Fibroblast of skin of scalp (primary cell): Measurements from ENCODE around the gene HECA. TPM values are rescaled to one million over a fixed set of nuclear protein-coding genes. Genes with fewer than 3 reads are reported as not detected.
"Not testable (repeated sequence)": the region's sequence is repeated elsewhere in the genome, so short reads cannot be mapped to it uniquely, and the experiment has no call there.

Experiments used
- DNase-seq: peaks from one replicate; pipeline ENCODE4 v3.0.0-alpha.2; 2013
- polyA plus RNA-seq, 2 experiments: library from polyadenylated mRNA; unstranded; fragments of 120-200 nt; gene quantifications; one replicate each; pipeline ENCODE4 v1.2.1, GENCODE V29; 2013; ENCODE audit not compliant: insufficient read length in 2 of 2

Gene HECA, protein sequence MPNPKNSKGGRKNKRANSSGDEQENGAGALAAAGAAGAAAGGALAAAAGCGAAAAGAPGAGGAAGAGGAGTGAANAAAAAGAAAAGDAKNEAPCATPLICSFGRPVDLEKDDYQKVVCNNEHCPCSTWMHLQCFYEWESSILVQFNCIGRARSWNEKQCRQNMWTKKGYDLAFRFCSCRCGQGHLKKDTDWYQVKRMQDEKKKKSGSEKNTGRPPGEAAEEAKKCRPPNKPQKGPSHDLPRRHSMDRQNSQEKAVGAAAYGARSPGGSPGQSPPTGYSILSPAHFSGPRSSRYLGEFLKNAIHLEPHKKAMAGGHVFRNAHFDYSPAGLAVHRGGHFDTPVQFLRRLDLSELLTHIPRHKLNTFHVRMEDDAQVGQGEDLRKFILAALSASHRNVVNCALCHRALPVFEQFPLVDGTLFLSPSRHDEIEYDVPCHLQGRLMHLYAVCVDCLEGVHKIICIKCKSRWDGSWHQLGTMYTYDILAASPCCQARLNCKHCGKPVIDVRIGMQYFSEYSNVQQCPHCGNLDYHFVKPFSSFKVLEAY
- polyA plus RNA-seq (2013, experiment 1 of 2; ENCODE audit: insufficient read length), result 11.3 TPM
- polyA plus RNA-seq (2013, experiment 2 of 2; ENCODE audit: insufficient read length), result 13.4 TPM

DNA sequence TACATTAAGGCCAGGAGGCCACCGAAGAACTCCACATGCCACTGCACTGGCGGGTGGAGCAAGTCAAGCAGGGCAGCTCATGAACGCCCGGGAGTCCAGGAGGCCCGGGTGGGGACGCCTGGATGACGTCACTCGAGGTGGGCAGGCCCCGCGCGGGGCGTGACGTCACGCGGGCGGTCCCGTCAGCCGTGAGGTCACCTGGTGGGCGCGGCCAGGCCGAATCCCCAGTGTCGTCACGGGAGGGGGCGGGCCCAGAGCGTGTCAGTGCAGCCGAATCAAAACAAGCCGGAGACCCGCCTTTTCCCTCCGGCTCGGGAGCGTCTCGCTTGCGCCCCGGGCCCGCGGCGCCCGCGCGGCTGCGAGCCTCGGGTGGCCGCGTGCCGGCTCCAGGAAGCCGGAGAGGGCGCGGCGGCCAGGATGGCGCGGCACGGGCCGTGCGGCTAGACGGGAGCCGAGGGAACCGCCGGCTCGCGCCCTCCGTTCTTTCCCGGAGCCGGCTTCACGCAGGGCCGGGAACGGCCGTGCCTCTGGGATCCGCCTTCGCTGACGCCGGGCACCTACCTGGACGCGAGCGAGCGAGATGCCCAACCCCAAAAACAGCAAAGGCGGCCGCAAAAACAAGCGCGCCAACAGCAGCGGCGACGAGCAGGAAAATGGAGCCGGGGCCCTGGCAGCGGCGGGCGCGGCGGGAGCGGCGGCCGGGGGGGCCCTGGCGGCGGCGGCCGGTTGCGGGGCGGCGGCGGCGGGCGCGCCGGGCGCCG lies at the start of gene HECA:
Gene HECA (plus strand): TSS at position 264 of the 761 bp plus-strand sequence. CDS start 317 bp downstream, at position 581.
- DNase-seq, result peak; percentile 97

DNA sequence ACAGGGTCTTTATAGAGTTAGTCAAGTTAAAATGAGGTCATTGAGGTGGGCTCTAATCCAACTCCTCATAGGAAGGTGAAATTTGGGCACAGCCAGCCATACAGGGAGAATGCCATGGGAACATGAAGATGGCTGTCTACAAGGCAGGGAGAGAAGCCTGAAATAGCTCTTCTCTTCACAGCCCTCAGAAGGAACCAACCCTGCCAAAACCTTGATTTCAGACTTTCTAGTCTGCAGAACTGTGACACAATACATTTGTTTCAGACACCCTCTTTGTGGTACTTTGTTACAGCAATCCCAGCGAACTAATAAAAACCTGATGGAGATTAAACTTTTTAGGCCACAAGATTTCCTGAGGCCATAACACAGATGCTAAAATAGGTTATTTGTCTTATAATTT lies 43.1 kb upstream of the HECA start:
- no peak for DNase-seq

DNA sequence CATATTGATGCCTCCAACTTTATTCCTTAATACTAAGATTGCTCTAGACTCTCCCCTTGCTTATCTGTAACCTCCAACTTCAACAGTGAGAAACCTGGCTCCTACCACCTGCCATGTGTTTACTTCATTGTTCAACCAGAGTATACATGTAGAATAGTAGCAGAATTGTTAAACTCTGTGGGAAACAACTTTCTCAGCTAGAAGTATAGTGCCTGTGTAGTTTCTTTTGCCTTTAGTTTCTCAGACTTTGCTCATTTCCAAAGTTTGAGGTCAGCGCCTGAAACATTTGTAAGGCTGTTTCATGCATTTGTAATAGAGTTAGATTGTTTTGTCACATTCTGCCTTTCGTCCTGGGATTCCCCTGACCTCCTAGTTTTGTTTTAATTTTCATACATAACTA lies 34.9 kb upstream of the HECA start:
- no peak for DNase-seq

DNA sequence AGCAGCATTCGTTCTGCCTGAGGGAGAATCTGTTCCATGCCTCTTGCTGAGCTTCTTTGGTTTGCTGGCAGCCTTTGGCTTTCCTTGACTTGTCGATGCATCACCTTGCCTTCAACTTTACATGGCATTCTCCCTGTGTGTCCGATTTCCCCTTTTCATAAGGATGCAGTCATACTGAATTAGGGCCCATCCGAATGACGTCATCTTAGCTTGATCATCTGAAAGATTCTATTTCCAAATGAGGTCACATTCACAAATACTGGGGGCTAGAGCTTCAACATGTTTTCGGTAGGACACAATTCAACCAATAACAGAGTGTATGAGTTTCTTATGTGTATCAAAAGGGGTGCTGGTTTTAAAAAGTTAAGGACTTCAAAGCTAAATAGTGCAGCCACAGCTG lies 27.8 kb upstream of the HECA start:
- DNase-seq, result no peak

DNA sequence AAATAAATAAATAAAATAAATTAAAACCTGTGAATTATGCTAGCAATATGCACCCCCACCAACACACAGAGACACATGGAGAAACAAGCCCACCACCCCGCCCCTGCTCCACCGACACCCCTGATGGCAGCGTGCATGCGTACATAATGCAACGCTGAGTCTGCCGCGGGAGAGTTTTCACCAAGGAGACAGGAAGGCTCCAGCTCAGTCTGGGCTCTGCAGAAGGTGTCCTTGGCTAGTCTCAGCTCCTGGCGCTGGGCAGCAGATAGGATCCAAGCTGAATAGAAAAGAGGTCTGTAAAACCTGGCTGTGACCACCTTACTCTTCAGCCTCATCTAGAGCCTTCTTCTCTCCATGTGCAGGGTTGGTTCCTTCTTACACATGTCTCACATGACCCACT lies 26.5 kb upstream of the HECA start:
- DNase-seq, result no peak

DNA sequence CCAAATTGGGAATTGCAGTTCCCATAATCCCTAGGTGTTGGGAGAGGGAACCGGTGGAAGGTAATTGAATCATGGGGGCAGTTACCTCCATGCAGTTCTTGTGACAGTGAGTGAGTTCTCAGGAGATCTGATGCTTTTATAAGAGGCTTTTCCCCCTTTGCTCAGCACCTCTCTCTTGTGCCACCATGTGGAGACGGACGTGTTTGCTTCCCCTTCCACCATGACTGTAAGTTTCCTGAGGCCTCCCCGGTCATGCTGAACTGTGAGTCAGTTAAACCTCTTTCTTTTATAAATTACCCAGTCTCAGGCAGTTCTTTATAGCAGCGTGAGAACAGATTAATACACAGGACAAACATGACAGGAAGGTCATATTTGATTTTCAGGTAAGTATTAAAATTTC lies 25.3 kb upstream of the HECA start:
- peak; percentile 49 for DNase-seq

DNA sequence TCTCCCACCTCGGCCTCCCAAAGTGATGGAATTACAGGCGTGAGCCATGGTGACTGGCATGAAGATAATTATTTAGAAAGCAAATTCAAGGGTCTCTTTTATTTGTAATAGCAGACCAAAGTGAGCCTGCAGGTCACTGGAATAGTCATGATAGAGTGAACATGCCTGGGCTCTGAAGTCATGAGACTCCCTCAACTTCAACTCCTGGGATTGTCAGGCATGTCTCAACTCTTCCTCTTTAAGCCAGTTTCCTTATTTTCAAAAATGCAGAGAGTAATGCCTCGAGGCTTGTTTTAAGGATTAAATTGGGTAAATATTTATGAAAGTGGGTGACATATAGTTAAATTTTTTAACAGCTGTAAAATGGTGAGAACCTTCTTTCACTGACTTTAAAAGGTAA lies 22.7 kb upstream of the HECA start:
- DNase-seq, result no peak

DNA sequence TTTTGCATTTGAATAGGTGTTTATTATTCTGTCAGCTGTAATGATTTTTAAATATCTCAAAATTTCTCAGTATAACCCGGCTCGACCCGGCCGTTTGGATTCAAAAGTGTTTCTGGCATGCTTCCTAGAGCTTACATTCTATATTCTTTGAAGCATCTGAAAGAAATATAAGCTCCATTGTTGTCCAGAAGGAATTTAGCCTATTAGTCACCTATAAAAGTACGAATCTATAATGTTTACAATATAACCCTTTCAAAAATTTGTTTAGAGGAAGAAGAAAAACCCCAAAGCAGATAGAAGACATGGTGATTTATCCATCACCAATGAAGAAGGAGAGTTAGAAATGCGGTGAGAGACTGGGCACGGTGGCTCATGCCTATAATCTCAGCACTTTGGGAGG lies 22.3 kb upstream of the HECA start:
- DNase-seq, result no peak

DNA sequence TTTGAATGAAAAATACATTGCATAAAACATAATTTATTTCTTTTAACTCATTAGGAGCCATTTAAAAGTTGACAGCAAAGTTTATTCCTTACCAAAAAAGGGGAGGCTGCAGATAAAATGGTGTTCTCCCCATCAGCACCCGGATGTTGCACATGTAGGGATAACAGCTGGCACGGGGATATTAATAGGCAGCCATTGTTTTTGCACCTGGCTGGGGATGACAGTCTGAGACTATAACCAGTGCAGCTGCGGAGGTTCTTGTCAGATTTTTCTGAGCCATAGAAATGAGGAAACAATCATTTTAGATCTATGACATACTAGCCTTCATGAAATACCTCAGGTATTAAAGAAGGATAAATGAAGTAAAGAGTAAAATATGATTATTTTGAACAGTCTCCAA lies 20.1 kb upstream of the HECA start:
- no peak for DNase-seq

DNA sequence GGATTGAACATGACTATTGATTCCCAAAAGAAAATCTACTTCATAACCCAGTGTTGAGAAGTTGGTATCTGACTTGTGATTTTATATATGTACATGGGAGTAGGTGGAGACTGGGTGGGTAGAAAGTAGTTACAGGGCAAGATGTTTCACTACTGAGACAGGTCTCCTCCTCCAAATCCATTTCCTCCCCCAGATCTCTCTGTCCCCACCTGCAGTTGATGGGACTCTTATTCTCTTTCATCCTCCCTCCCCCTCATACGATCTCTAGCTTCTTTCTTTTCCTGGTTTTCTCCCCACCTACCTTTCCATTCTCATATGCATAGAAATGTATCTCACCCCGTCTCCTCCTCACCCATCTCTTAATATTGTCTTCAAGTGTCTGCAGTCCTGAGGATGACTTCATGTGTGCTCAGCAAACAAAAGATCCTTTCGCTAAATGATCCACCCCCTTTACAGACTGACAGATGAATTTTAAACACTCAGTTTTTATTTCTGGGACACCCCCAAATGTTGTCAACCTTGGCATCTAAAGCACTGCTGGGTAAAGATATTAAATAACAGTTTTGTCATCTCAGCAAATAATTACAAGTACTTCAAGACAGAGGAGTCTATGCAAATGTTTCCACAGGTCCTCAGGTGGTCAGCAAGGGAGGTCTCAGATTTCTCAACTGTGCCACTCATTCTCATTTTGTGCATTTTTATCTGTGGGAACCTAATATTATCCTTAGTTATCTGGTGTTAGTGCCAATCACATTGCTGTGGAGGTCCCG lies 18.7 kb upstream of the HECA start:
- no peak for DNase-seq

DNA sequence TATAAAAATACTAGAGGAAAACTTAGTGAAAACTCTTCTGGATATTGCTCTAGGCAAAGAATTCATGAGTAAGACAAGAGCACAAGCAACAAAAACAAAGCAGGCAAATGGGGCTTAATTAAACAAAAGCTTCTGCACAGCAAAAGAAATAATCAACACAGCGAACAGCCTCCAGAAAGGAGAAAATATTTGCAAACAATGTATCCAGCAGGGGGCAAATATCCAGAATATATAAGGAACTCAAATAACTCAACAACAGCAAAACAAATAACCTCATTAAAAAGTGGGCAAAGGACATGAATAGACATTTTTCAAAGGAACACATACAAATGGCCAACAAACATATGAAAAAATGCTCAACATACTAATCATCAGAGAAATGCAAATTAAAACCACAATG lies 17.1 kb upstream of the HECA start:
- no peak for DNase-seq

DNA sequence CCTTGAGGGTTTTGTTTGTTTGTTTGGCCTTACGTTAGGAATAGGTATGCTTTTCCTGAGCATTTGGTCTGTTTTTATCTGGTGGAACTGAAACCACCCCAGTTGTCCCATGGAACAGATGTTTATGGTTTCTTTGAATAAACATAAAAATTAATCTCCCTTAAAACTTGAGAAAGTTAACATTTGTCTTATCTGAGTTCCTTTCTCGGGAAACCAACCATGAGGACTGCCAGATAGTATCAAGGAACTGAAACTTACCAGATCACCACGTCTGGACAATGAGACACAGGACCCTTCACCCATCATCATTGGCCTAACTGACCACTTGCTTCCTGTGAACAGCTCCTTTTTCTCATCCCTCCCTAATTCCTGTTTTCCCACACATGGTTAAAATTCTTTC lies 15.3 kb upstream of the HECA start:
- DNase-seq, result no peak

DNA sequence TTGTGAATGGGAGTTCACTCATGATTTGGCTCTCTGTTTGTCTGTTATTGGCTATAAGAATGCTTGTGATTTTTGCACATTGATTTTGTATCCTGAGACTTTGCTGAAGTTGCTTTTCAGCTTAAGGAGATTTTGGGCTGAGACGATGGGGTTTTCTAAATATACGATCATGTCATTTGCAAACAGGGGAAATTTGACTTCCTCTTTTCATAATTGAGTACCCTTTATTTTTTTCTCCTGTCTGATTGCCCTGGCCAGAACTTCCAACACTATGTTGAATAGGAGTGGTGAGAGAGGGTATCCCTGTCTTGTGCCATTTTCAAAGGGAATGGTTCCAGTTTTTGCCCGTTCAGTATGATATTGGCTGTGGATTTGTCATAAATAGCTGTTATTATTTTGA lies 12.1 kb upstream of the HECA start:
- DNase-seq, result not testable (repeated sequence)

DNA sequence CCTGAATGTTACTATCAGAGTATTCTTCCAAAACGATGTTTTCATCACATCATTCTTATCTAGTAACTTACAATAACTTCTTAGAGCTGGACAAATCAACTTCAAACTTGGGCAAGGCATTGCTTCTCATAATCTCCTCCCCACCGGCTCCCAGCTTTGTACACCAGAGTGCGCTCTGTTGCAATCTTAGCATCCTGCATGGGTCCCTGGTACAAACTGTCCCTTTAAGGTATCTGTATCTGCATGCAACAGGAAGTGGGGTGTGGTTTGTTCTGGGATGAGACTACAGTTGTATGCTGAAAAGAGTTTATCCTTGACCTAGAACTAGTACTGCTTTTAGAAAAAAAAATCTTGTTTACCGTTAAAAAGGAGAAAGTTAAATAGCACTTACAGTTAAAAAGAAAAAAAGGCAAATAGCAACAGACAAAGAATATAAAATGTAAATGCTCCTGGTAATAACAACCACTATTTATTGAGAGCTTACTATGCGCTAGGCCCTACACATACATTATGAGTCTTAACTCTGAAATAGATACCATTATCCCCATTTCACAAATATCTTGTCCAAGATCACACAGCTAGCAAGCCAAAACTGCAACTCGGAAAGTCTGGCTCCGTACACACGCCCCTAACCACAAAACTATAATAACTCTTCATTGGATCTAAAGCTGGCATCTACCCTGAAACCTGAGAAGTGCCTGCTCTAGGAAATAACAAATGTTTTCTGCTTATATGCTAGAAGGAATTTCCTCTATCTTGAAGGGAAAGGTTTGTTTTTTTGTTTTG lies 9.8 kb upstream of the HECA start:
- peak; percentile 74 for DNase-seq

DNA sequence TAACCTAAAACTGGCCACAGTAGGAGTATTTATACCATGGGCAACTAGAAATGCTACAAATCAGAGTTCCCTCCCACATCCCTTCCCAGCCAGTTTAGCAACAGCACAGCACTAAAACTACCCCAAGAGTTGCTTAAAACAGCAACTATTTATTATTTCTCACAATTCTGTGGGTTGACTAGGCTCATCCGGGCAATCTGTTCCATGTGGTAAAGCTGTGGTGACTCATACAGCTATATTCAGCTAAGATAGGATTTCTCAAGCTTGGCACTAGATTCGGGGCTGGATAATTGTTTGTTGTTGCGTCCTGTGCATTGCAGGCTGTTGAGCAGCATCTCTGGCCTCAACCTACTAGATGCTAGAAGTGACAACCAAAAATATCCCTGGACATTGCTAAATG lies 8.6 kb upstream of the HECA start:
- peak; percentile 75 for DNase-seq

DNA sequence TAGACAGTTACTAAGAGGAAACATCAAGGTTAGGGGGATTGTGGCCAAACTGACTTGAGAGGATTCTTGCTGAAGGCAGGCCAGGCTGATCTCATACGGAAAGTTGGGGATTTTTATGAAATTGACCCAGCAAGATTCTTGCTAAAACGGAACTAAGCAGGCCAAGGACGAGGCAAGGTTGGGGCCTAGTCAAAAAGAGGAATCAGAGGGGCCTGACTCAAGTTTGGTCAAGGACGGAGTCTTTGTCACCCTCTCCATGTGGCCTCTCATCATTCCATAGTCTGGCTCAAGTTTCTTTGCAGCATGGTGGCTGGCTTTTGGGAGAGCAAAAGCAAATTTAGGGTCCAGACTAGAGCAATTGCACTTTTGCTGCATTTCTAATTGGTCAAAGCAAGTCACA lies 7.9 kb upstream of the HECA start:
- DNase-seq, result no peak

DNA sequence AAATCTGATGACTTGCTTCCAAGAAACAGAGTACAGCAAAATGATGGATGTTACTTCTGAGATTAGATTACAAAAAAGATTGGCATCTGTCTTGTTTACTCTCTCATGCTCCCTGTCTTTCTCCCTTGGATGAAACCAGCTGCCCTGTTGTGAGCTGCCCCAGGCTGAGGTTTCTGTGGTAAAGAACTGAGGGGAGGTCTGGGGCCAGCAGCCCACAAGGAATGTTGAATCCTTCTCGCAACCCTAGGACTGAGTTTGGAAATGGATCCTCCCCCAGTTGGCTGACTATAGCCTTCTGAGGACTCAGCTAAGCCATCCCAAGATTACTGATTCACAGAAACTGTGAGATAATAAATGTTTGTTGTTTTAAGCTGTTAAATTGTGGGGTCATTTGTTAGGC lies 5.6 kb upstream of the HECA start:
- peak; percentile 85 for DNase-seq

DNA sequence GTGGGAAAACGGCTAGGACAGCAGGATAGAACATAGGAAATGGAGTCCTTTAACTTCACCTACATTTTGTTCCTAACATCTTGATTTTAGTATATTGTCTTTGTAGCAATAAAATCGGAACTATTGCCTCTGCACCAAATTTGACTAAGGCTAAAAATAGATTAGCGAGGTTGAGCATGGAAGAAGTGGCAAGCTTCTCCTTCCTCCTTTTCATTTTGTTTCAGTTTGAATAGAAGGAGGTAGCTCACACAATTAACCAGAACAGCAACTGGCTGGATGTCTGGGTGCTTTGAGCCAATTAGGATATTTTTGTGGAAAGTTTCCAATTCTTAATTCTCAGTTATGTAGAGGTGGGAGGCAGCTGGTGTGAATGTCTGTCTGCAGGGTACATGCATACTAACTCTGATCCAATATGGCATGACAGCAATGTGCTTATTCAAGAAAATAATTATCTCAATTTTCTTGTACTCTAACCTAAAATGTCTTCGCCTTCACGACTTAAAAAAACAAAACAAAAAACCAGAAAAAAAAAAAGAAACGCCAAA lies 3.1 kb upstream of the HECA start:
- no peak for DNase-seq

DNA sequence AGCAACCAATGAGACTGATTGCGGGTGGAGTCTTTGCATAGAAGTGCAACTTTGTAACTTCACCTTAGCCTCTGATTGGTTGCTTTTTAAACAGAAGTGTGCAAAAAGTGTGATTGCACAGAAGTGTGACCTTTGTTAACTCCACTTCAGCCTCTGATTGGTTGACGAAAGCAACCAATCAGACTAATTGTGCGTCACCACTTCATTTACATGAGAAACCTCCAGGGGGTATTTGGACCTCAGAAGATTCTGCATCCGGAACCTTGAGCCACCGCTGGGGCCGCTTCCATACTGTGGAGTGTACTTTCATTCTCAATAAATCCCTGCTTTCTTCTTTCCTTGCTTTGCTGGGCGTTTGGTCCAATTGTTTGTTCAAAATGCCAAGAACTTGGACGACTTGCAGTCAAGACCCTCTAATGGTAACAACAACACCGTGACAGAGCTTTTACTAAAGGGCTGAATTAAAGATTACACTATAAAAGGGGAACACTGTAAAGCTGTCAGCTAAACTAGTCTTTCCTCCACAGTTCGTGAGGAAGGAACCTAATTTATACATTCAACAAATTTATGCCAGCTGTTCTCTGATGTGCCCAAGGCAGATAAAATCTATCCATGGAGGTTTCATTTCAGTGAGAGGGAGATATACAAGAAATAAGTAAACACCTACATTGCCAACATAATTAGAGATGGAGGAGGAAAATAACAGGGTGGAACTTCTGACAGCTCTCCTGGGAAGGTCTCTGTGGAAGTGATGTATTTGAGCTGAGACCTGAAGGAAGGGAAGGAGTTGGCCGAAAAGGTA lies 1.4 kb upstream of the HECA start:
- no peak for DNase-seq

DNA sequence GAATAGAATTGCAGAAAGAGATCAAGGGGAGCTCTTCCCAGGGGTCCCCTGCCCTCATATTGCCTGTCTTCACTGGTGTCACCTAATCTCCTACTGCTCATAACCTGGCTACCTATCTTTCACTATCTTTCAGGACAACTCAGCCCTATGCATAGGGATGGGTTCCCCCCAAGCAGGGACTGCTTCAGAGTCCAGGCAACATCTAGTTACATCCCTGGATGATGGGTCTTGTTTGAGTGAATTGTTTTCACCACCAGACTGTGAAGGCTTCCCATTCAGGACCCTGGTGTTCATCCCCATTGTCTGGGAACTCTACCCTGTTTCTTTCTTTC lies 850 bp upstream of the HECA start:
- no peak for DNase-seq
